Esophagus muscularis mucosa (tissue), 4 donors: ENCODE data around the gene SLC35E1. TPM values are rescaled to one million over a fixed set of nuclear protein-coding genes. Genes with fewer than 3 reads are reported as not detected.

Experiments
- DNase-seq: peaks from one replicate; pipeline ENCODE4 v3.0.0-alpha.2; 2017; ENCODE audit errors: extremely low spot score
- H3K27ac ChIP-seq, 4 donors: fragments of 200-600 bp; sonication (generic); replicated peaks in 1 of 4; 1 replicate in 3 of 4; 2 replicates in 1 of 4; pipeline ENCODE4 v1.5.1; 2016 to 2019; ENCODE audit warnings: mild to moderate bottlenecking in 1 of 4
- H3K27me3 ChIP-seq, 4 donors: fragments of 200-600 bp; sonication (generic); one replicate each; pipeline versions ENCODE4 v1.5.1 to v1.6.0; 2016 to 2019
- H3K36me3 ChIP-seq, 4 donors: fragments of 200-600 bp; sonication (generic); one replicate each; pipeline ENCODE4 v1.5.1; 2016 to 2019
- H3K4me1 ChIP-seq, 4 donors: fragments of 200-600 bp; sonication (generic); one replicate each; pipeline ENCODE4 v1.5.1; 2016 to 2019
- H3K4me3 ChIP-seq, 4 donors: fragments of 200-600 bp; sonication (generic); 1 replicate in 2 of 4; 2 replicates in 2 of 4; pipeline ENCODE4 v1.5.1; 2016 to 2019; ENCODE audit warnings: mild to moderate bottlenecking in 4 of 4, moderate library complexity in 1 of 4
- H3K9me3 ChIP-seq, 4 donors: fragments of 200-600 bp; sonication (generic); 1 replicate in 3 of 4; 2 replicates in 1 of 4; pipeline ENCODE4 v1.5.1; 2016 to 2019
- EP300 ChIP-seq: sonication (generic); formaldehyde crosslinking; IDR thresholded peaks from one replicate; pipeline ENCODE4 v1.6.1; 2017; ENCODE audit warnings: antibody characterized with exemption
- POLR2A ChIP-seq: fragments of 450-650 bp; IDR thresholded peaks from one replicate; pipeline ENCODE4 v1.6.1; 2017; ENCODE audit warnings: antibody characterized with exemption, moderate library complexity, mild to moderate bottlenecking, low read depth
- POLR2AphosphoS5 ChIP-seq, 2 donors: sonication (generic); formaldehyde crosslinking; IDR thresholded peaks; one replicate each; pipeline ENCODE4 v1.6.1; 2017; ENCODE audit warnings: antibody characterized with exemption in 2 of 2
- WGBS: methylation state at CpG from one replicate; pipeline ENCODE4 v1.1.5; 2018; 5-methylcytosine and 5-hydroxymethylcytosine counted together
- intact Hi-C: fragments of 100-400 bp; cut with DNase I; formaldehyde crosslinking; loops from one replicate; pipeline ENCODE4 v1.15.1; 2023
- total RNA-seq, 4 donors: library from RNA; depleted of rRNA; stranded (reverse); fragments of >200 nt; gene quantifications; one replicate each; pipeline versions ENCODE4 v1.1.0 to v1.2.1, GENCODE V29; 2016
- TF ChIP-seq, protein P1 (sequence below), 3 experiments: fragments of 200-600 bp in 2 of 3; fragments of 450-650 bp in 1 of 3; sonication (generic) in 2 of 3; IDR thresholded peaks; one replicate each; pipeline ENCODE4 v1.5.1; 2017 to 2019; ENCODE audit warnings: antibody characterized with exemption in 3 of 3, mild to moderate bottlenecking in 2 of 3, moderate library complexity in 1 of 3

Gene SLC35E1
- total RNA-seq, 4 donors from 2014 or later, result 22.8 to 39.7 (median 34.0) TPM

DNA sequence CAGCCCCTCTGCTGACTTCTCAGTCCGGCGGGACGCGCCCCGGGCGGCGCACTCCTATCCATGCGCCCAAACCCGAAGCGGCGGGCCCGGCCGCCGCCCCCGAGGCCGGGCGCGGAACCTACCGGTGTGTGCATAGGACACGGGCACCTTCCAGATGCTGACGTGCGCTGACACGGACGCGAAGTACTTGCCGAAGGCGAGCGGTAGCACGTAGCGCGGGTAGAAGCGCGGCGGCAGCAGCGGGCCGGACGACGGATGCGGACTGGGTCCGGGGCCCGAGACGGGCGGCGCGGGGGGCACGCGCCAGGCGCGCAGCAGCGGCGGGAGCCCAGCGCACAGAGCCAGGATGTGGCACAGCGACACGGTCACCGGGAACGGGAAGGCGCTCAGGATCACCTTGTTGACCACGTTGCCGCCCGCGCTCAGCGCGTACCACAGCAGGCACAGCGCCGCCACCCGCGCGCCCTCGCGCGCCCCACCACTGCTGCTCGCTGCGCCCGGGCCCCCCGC is 338 bp downstream of the SLC35E1 start:
- Histone ChIP-seq H3K4me3 (peak overlapping the region; percentile 68 to 97 (median 72)), H3K27me3 (no peaks in the 10 kb centered on the region), H3K4me1 (peaks cover 25 to 73% (median 48%) of the 10 kb centered on the region in 4 donors), H3K9me3 (no peaks in the 10 kb centered on the region), H3K36me3 (peaks cover 25 to 56% (median 44%) of the 10 kb centered on the region in 4 donors), H3K27ac (peak overlapping the region; percentile 78 to 91 (median 81))
- no peak for DNase-seq
- intact Hi-C loops, result loop anchor here (5.0 kb wide), 1 partner anchor 55 kb away; the partner anchor contains the start of gene MED26
- under 1% methylated on average over 19 of the region's 75 CpGs for WGBS
- TF ChIP-seq POLR2A (no peak), EP300 (no peak), POLR2AphosphoS5 (IDR thresholded peaks at IDR 0.05) (no peak)
- TF ChIP-seq, protein P1, sequence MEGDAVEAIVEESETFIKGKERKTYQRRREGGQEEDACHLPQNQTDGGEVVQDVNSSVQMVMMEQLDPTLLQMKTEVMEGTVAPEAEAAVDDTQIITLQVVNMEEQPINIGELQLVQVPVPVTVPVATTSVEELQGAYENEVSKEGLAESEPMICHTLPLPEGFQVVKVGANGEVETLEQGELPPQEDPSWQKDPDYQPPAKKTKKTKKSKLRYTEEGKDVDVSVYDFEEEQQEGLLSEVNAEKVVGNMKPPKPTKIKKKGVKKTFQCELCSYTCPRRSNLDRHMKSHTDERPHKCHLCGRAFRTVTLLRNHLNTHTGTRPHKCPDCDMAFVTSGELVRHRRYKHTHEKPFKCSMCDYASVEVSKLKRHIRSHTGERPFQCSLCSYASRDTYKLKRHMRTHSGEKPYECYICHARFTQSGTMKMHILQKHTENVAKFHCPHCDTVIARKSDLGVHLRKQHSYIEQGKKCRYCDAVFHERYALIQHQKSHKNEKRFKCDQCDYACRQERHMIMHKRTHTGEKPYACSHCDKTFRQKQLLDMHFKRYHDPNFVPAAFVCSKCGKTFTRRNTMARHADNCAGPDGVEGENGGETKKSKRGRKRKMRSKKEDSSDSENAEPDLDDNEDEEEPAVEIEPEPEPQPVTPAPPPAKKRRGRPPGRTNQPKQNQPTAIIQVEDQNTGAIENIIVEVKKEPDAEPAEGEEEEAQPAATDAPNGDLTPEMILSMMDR (IDR thresholded peaks at IDR 0.05), result no peak

DNA sequence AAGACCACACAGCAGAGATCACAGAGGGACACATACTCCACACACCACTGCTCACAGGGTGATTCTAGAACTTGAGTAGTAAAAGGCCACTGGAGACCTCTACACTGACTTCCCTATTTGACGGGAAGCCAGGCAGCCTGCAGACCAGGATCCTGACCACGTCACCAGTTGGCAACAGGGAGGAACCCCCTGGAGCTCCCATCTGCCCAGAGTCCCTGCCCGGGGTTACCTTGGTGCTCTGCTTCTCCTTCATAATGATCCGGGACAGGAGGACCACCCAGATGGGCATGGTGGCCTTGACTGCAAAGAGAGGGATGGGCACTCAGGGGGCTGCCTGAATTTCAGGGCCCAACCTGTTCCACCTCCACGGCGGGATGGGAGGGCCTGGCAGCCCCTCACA is 932 bp downstream of the SLC35E1 start:
- H3K4me1 ChIP-seq, result peaks cover 25 to 67% (median 46%) of the 10 kb centered on the region in 4 donors
- peak overlapping the region in 3 of 4 donors; percentile 78 to 91 (median 82) for H3K27ac ChIP-seq
- peaks cover 25 to 56% (median 44%) of the 10 kb centered on the region in 4 donors for H3K36me3 ChIP-seq
- no peak for DNase-seq
- peak overlapping the region; percentile 68 to 97 (median 72) for H3K4me3 ChIP-seq
- WGBS, result 23% methylated on average over 4 of the region's 6 CpGs
- TF ChIP-seq POLR2A (no peak), EP300 (no peak)
- TF ChIP-seq, protein P1 (IDR thresholded peaks at IDR 0.05), result no peak
- no peaks in the 10 kb centered on the region for H3K9me3 ChIP-seq
- intact Hi-C loops, result loop anchor here (5.0 kb wide), 1 partner anchor 56 kb away; the partner anchor contains the start of gene MED26
- no peaks in the 10 kb centered on the region for H3K27me3 ChIP-seq

DNA sequence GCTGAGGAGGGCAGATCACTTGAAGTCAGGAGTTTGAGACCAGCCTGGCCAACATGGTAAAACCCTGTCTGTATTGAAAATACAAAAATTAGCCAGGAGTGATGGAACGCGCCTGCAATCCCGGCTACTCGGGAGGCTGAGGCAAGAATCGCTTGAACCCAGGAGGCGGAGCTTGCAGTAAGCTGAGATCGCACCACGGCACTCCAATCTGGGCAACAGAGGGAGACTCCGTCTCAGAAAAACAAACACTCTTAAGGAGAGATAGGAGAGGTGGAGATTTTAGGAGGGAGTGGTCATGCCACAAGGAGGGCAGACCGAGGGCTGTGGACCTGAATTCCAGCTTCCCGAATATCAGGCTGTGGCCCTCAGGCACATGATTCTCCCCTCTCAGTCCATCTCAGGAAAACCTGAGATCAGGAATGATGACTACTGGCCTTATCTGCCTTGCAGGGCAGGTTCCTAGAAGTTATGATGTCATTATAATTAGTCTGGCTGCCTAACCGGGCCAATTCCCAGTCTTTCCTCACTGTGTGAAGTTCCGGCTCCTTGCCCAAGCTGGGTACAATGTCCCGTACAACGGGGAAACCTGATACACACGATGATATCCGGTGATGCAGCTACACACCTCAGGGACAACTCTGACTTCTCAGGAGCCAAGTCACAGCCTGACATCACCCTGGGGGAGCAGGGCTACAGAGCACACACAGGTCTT is 2.5 kb downstream of the SLC35E1 start:
- Histone ChIP-seq H3K9me3 (no peaks in the 10 kb centered on the region), H3K4me3 (no peak overlapping the region), H3K27me3 (no peaks in the 10 kb centered on the region), H3K27ac (no peak overlapping the region), H3K36me3 (peaks cover 26 to 56% (median 46%) of the 10 kb centered on the region in 4 donors), H3K4me1 (peaks cover 25 to 51% (median 40%) of the 10 kb centered on the region in 4 donors)
- DNase-seq, result no peak
- intact Hi-C loops, result loop anchor here (5.0 kb wide), 1 partner anchor 58 kb away; the partner anchor contains the start of gene MED26
- 87% methylated on average over 17 of the region's 17 CpGs for WGBS
- no peak for TF ChIP-seq EP300
- TF ChIP-seq POLR2A, result no peak
- no peak for TF ChIP-seq POLR2AphosphoS5 (IDR thresholded peaks at IDR 0.05)
- TF ChIP-seq, protein P1 (IDR thresholded peaks at IDR 0.05), result no peak

DNA sequence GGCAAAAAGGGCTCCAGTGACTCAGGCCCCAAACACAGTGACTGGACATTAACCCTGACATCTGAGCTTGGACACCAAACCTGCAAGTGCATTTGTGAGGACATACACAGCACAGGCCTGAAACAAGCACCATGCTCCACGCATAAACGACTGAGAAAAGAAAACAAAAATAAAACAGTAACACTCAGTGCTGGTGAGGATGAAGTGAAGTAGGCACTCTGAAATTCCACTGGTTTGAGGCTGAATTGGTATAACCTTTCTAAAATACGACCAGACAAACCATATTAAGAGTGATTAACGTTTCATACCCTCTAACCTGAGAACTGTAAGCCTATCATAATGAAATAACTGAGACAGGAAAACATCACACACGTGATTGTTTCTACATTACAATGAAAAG is 5.5 kb downstream of the SLC35E1 start:
- Histone ChIP-seq H3K27ac (no peak overlapping the region), H3K36me3 (peaks cover 49 to 84% (median 71%) of the 10 kb centered on the region in 4 donors), H3K9me3 (no peaks in the 10 kb centered on the region), H3K4me3 (no peak overlapping the region), H3K27me3 (no peaks in the 10 kb centered on the region), H3K4me1 (peaks cover 10 to 29% (median 18%) of the 10 kb centered on the region in 4 donors)
- 93% methylated on average over 5 of the region's 5 CpGs for WGBS
- no peak for DNase-seq
- TF ChIP-seq POLR2AphosphoS5 (IDR thresholded peaks at IDR 0.05), result no peak
- TF ChIP-seq EP300, result no peak
- TF ChIP-seq POLR2A, result no peak
- TF ChIP-seq, protein P1 (IDR thresholded peaks at IDR 0.05), result no peak
- intact Hi-C loops, result no loop called here
